Prostate gland (tissue), 2 donors: ENCODE results near the gene NUFIP1. TPM values are rescaled to one million over a fixed set of nuclear protein-coding genes. Genes with fewer than 3 reads are reported as not detected.
A peak's percentile ranks its signal among the peaks of the same experiment; 100 is the strongest.

ENCODE experiments used
- DNase-seq: peaks from one replicate; pipeline ENCODE4 v3.0.0-alpha.2; 2019; ENCODE audit warnings: low spot score
- H3K27ac ChIP-seq, 2 donors: fragments of 200-600 bp; sonication (generic); 2 replicates each; pipeline ENCODE4 v1.5.1; 2017 to 2019
- H3K27me3 ChIP-seq: fragments of 200-600 bp; sonication (generic); replicated peaks from 2 replicates; pipeline ENCODE4 v1.5.1; 2019; ENCODE audit not compliant: insufficient read depth
- H3K36me3 ChIP-seq, 2 donors: fragments of 200-600 bp; sonication (generic); 1 replicate in 1 of 2; 2 replicates in 1 of 2; pipeline versions ENCODE4 v1.5.1 to v1.8.1; 2017 to 2019
- H3K4me1 ChIP-seq: fragments of 200-600 bp; sonication (generic); replicated peaks from 2 replicates; pipeline ENCODE4 v1.5.1; 2019
- H3K4me3 ChIP-seq, 2 donors: fragments of 200-600 bp; sonication (generic); 2 replicates each; pipeline ENCODE4 v1.5.1; 2017 to 2019
- H3K9me3 ChIP-seq: fragments of 200-600 bp; sonication (generic); 2 replicates; pipeline ENCODE4 v1.5.1; 2017
- CTCF ChIP-seq, 4 experiments: fragments of 200-600 bp in 2 of 4; fragments of 450-650 bp in 2 of 4; sonication (generic) in 2 of 4; IDR thresholded peaks; 1 replicate in 3 of 4; 2 replicates in 1 of 4; pipeline ENCODE4 v1.5.1; 2016 to 2019; ENCODE audit warnings: antibody characterized with exemption in 4 of 4, mild to moderate bottlenecking in 2 of 4, moderate library complexity in 2 of 4
- POLR2A ChIP-seq: fragments of 450-650 bp; IDR thresholded peaks from one replicate; pipeline ENCODE4 v1.6.1; 2016; ENCODE audit warnings: antibody characterized with exemption, mild to moderate bottlenecking
- POLR2AphosphoS5 ChIP-seq: sonication (generic); formaldehyde crosslinking; IDR thresholded peaks from one replicate; pipeline ENCODE4 v1.6.1; 2017; ENCODE audit warnings: antibody characterized with exemption
- WGBS: methylation state at CpG from one replicate; pipeline ENCODE4 v1.1.5; 2018; 5-methylcytosine and 5-hydroxymethylcytosine counted together
- intact Hi-C: fragments of 100-400 bp; cut with DNase I; formaldehyde crosslinking; loops from one replicate; pipeline ENCODE4 v1.14.2; 2022
- total RNA-seq, 2 donors: library from RNA; depleted of rRNA; stranded (reverse); fragments of >200 nt; gene quantifications; one replicate each; pipeline ENCODE4 v1.1.0, GENCODE V29; 2016

NUFIP1 gene
- total RNA-seq, 2 donors from 2014 or later: 3.5 to 6.5 TPM

- Histone ChIP-seq H3K4me3 (peak overlapping the region; percentile 21 to 32), H3K9me3 (no peaks in the 10 kb centered on the region), H3K27ac (peak overlapping the region; percentile 96 to 97), H3K27me3 (no peaks in the 10 kb centered on the region), H3K4me1 (peaks cover 20% of the 10 kb centered on the region), H3K36me3 (no peaks in the 10 kb centered on the region)
- peak; percentile 83 for DNase-seq
- intact Hi-C loops: loop anchor here (2.0 to 5.0 kb wide), 2 partner anchors 336 to 431 kb away; no protein-coding TSS in a partner anchor
- TF ChIP-seq CTCF (IDR thresholded peaks at IDR 0.05): peak; percentile 48 to 96 (median 78)
- TF ChIP-seq POLR2AphosphoS5: peak; percentile 59
- TF ChIP-seq POLR2A: no peak
- 13% methylated on average over 26 of the region's 26 CpGs for WGBS
These were observed 70.8 kb downstream of the NUFIP1 start for GRCh38 chr13:44918326-44919103.

GRCh38 chr13:44917589-44918325 lies 71.5 kb downstream of the NUFIP1 start:
- Histone ChIP-seq H3K9me3 (no peaks in the 10 kb centered on the region), H3K27ac (peak overlapping the region; percentile 96 to 97), H3K4me1 (peaks cover 20% of the 10 kb centered on the region), H3K4me3 (peak overlapping the region; percentile 21 to 32), H3K27me3 (no peaks in the 10 kb centered on the region), H3K36me3 (no peaks in the 10 kb centered on the region)
- WGBS: under 1% methylated on average over 41 of the region's 41 CpGs
- intact Hi-C loops: loop anchor here (2.0 to 5.0 kb wide), 2 partner anchors 335 to 430 kb away; no protein-coding TSS in a partner anchor
- DNase-seq: peak; percentile 95
- TF ChIP-seq POLR2AphosphoS5: peak; percentile 93
- peak; percentile 61 for TF ChIP-seq POLR2A
- peak in 2 of 4 experiments; percentile 46 to 54 for TF ChIP-seq CTCF (IDR thresholded peaks at IDR 0.05)

GRCh38 chr13:44912278-44913016 lies 76.8 kb downstream of the NUFIP1 start:
- no peaks in the 10 kb centered on the region for H3K27me3 ChIP-seq
- intact Hi-C loops: no loop called here
- no peak overlapping the region for H3K27ac ChIP-seq

GRCh38 chr13:44908712-44909111 lies 80.6 kb downstream of the NUFIP1 start:
- Histone ChIP-seq H3K4me3 (no peak overlapping the region), H3K9me3 (no peaks in the 10 kb centered on the region), H3K4me1 (peaks cover 20% of the 10 kb centered on the region), H3K36me3 (no peaks in the 10 kb centered on the region), H3K27ac (peak overlapping the region in 1 of 2 donors; percentile 72), H3K27me3 (no peaks in the 10 kb centered on the region)
- 68% methylated on average over 5 of the region's 5 CpGs for WGBS
- TF ChIP-seq POLR2A (no peak), POLR2AphosphoS5 (no peak), CTCF (IDR thresholded peaks at IDR 0.05) (no peak)
- intact Hi-C loops: loop anchor here (10.0 kb wide), 1 partner anchor 54 kb away; no protein-coding TSS in a partner anchor
- no peak for DNase-seq

More at GRCh38 chr13:44912278-44913016, 76.8 kb downstream of the NUFIP1 start:
- 88% methylated on average over 3 of the region's 3 CpGs for WGBS
- Histone ChIP-seq H3K36me3 (no peaks in the 10 kb centered on the region), H3K4me3 (no peak overlapping the region), H3K9me3 (no peaks in the 10 kb centered on the region), H3K4me1 (peaks cover 2% of the 10 kb centered on the region)
- DNase-seq: no peak
- TF ChIP-seq POLR2A: no peak
- no peak for TF ChIP-seq POLR2AphosphoS5
- no peak for TF ChIP-seq CTCF (IDR thresholded peaks at IDR 0.05)
